A375 (cell line): ENCODE data around the gene ATL3. TPM values are rescaled to one million over a fixed set of nuclear protein-coding genes. Genes with fewer than 3 reads are reported as not detected.

Experiments
- small RNA-seq: library from RNA; depleted of rRNA; stranded (forward); fragments of <200 nt; gene quantifications from one replicate; pipeline ENCODE3, GENCODE V24; 2014
- total RNA-seq: library from RNA; depleted of rRNA; stranded (reverse); fragments of >200 nt; shearing (Covaris generic); gene quantifications from 2 replicates; pipeline ENCODE4 v1.2.3, GENCODE V29; 2014; rRNA removed

The ATL3 gene
- 23.4 and 28.2 TPM in 2 replicates for total RNA-seq

GRCh38 chr11:63671322-63672155 is at the start of gene ATL3:
Gene ATL3 (minus strand): TSS chr11:63671376. CDS start chr11:63671335, 41 bp downstream.

GRCh38 chr11:63681321-63682065 is 10.3 kb upstream of the ATL3 start, which contains the start of gene RTN3:
Gene RTN3 (plus strand): TSS chr11:63681500. CDS start chr11:63681637, 137 bp downstream.

GRCh38 chr11:63614136-63614671 is 57.0 kb downstream of the ATL3 start, which contains the start of gene PLAAT3:
Gene PLAAT3 (minus strand): TSS chr11:63614433. CDS start chr11:63614014, 419 bp downstream.

Small RNA genes lying within 50 kb of the gene (small RNA-seq; reads per million reads assigned to genes)
- gene AP000753.3, result not detected

Other genes with a start within 250 kb of the ATL3 start
- not detected in 2 replicates for gene PLAAT5, start 180.2 kb downstream of the ATL3 start, total RNA-seq
- 0.08 and 0.26 TPM in 2 replicates for gene LGALS12, start 165.3 kb downstream of the ATL3 start, total RNA-seq
- gene PLAAT4, start 134.6 kb downstream of the ATL3 start, total RNA-seq, result 1.7 and 3.3 TPM in 2 replicates
- not detected in 2 replicates for gene PLAAT2, start 108.0 kb downstream of the ATL3 start, total RNA-seq
- 66.0 and 69.7 TPM in 2 replicates for gene PLAAT3, start 56.9 kb downstream of the ATL3 start, total RNA-seq
- gene RTN3, start 10.1 kb upstream of the ATL3 start, total RNA-seq, result 38.9 and 41.7 TPM in 2 replicates
- 18.9 and 21.4 TPM in 2 replicates for gene ZFTA, start 97.4 kb upstream of the ATL3 start, total RNA-seq
- gene SPINDOC, start 142.1 kb upstream of the ATL3 start, total RNA-seq, result 53.4 and 61.5 TPM in 2 replicates
- gene MARK2, start 167.7 kb upstream of the ATL3 start, total RNA-seq, result 19.2 and 21.6 TPM in 2 replicates
- gene RCOR2, start 245.8 kb upstream of the ATL3 start, total RNA-seq, result 0.61 and 0.64 TPM in 2 replicates